Fibroblast of villous mesenchyme (primary cell): ENCODE measurements around the gene KCNMB2. TPM values are rescaled to one million over a fixed set of nuclear protein-coding genes. Genes with fewer than 3 reads are reported as not detected.

Experiments used
- DNase-seq: peaks from one replicate; pipeline ENCODE4 v3.0.0-alpha.2; 2010; ENCODE audit warnings: low read depth
- H3K4me3 ChIP-seq: 2 replicates; pipeline ENCODE4 v1.5.1; 2011; ENCODE audit warnings: low read depth, mild to moderate bottlenecking, low read length
- total RNA-seq: library from RNA; depleted of rRNA; stranded (reverse); fragments of >200 nt; gene quantifications from 2 replicates; pipeline ENCODE4 v1.2.3, GENCODE V29; 2012
- TF ChIP-seq, protein P1 (sequence below): IDR thresholded peaks from 2 replicates; pipeline ENCODE4 v1.5.1; 2012; ENCODE audit warnings: low read depth, mild to moderate bottlenecking, low read length; ENCODE audit not compliant: insufficient read depth

KCNMB2 gene
- total RNA-seq, 1 donor = not detected

DNA sequence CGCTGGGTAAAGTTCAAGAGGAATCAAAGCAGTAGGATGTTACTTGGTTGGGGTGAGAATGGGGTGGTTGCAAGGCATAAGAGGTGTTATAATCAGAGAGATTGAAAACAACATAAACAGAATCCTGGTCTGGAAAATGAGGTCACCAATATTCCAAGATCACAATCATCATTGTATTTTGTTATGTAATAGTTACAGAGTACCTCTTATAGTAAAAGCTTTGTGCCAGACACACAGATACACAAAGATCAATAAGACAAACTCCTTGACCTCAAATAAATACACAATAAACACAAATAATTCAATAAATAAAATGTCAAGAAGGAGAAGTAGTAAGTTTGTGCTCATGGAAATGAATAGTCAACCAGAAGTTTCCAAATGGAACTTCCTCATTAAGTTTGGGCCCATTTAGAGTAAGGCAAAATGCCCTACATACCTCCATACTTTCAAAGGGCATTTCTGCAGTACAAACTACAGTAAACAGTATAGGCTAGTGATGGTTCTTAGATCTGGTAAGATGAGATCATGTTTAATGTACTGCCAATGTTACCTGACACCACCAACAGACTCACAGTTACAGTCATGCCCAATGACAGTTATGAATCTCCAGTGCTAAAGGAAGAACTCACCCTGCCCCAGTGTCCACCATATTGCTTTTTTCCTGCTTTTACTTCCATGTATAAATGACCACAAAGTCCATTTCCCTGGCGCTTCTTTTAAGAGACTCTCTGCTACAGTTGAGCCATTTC is 93.4 kb downstream of the KCNMB2 start:
- DNase-seq = no peak
- H3K4me3 ChIP-seq = no peak overlapping the region
- TF ChIP-seq, protein P1, sequence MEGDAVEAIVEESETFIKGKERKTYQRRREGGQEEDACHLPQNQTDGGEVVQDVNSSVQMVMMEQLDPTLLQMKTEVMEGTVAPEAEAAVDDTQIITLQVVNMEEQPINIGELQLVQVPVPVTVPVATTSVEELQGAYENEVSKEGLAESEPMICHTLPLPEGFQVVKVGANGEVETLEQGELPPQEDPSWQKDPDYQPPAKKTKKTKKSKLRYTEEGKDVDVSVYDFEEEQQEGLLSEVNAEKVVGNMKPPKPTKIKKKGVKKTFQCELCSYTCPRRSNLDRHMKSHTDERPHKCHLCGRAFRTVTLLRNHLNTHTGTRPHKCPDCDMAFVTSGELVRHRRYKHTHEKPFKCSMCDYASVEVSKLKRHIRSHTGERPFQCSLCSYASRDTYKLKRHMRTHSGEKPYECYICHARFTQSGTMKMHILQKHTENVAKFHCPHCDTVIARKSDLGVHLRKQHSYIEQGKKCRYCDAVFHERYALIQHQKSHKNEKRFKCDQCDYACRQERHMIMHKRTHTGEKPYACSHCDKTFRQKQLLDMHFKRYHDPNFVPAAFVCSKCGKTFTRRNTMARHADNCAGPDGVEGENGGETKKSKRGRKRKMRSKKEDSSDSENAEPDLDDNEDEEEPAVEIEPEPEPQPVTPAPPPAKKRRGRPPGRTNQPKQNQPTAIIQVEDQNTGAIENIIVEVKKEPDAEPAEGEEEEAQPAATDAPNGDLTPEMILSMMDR = no peak

DNA sequence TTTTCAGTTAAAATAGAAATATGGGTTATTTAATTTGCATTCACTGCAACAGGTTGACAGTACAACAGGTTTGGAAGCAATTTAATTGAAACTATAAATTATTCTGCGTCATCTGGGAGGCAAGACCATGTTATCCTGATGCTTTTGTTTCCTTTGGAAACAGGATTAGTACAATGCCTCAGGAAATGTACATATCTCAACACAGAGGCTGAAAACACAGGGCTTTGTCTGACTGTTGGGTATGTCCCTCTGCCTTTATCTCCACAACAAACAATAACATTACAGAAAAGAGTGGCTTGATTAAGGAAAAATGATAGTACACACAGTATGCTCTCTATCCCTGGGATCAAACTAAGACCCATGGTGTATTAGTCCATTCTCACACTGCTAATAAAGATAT is 95.7 kb downstream of the KCNMB2 start:
- TF ChIP-seq, protein P1 = no peak
- no peak for DNase-seq
- H3K4me3 ChIP-seq = no peak overlapping the region

DNA sequence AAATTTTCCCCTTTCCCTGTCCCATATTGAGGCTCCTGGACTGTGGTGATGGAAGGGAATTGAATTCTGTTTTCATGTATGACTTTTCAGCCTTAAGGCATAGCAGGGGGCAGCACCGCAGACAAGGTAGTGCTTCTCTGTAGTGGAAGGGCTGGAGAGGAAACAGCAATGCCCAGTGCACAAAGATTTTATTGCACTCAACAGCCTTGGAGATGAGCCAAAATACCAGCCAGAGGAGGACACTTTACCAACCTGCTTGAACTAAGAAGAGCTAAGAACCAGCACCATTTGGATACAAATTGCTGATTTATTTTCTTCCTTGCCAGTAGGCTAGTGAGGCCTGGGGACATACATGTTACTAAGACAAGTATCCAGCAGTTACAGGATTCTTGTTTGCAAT is 98.7 kb downstream of the KCNMB2 start:
- TF ChIP-seq, protein P1 = no peak
- no peak overlapping the region for H3K4me3 ChIP-seq
- no peak for DNase-seq

DNA sequence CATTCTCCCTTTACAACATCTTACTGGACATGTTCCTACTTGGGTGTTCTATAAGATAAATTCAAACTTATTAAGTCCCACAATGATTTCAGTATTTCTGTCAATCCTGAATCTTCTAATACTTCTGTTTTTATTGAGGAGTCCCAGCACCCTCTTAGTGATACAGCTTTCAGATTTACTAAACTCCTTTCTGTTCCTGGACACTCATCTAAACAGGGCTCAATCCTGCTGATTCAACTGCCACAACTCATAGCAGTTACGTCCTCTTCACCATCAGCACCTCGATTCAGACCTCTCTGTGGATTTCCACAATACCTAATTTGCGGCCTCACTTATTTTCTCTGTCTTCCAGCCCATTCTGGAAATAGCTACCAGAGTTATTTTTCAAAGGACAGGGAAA is 101.6 kb downstream of the KCNMB2 start:
- TF ChIP-seq, protein P1 = no peak
- H3K4me3 ChIP-seq = no peak overlapping the region
- DNase-seq = no peak

DNA sequence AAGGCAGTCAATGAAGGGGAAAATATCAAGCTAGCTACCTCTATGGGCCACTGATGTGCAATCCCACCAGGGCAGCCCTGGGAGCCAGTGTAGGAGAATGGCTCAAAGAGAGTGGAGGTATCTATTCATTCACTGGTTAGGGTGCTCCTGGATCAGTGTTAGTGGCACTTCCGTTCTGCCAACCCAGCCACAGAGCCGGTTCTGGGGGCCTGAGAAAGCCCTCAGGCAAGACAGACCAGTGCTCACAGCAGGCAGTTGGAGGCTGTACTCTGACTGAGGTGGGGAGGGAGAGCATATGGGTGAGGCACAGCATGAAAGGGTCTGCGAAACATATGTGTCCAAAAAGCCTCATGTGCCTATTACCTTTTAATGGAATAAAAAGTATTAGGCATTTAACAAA is 109.3 kb downstream of the KCNMB2 start:
- TF ChIP-seq, protein P1 = no peak
- no peak overlapping the region for H3K4me3 ChIP-seq
- no peak for DNase-seq

DNA sequence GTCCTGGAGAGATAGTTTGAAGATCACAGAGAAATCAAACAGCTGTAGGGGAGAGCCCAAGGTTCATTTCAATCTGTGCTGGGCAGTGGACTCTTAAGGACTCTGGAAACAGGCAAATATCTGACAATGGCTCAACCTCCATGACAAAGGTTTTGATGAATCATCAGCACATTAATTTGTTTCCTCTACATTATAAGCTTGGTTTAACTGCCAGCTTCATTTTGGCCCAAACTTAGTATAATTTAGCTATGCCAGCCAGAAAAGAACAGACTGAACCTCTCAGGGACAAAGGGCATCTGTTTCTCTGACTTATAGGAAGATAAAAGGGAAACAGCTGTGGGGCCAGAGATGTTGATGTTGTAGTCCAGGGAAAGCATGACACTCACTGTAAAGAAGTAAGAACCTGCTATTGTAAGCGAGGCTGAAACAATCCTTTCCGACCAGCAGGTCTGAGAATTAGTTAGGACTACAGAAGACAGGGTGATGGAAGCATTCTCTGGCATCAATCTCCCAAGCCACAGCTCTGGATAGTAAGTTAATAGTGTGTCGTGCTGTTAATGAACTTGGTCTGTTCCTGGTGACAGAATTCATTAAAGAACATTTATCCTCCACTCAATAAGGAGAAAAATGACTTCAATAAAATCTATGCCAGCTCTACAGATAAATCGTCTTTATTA is 110.1 kb downstream of the KCNMB2 start:
- no peak for DNase-seq
- H3K4me3 ChIP-seq = no peak overlapping the region
- TF ChIP-seq, protein P1 = no peak
